Sigmoid colon (tissue), 4 donors: Measurements from ENCODE around the gene HRH4.

Source experiments
- EP300 ChIP-seq, 4 donors: sonication (generic); formaldehyde crosslinking; IDR thresholded peaks; one replicate each; pipeline ENCODE4 v1.6.1; 2017; ENCODE audit warnings: antibody characterized with exemption in 4 of 4
- POLR2AphosphoS5 ChIP-seq, 4 donors: sonication (generic); formaldehyde crosslinking; IDR thresholded peaks; one replicate each; pipeline ENCODE4 v1.6.1; 2017; ENCODE audit warnings: antibody characterized with exemption in 4 of 4

DNA sequence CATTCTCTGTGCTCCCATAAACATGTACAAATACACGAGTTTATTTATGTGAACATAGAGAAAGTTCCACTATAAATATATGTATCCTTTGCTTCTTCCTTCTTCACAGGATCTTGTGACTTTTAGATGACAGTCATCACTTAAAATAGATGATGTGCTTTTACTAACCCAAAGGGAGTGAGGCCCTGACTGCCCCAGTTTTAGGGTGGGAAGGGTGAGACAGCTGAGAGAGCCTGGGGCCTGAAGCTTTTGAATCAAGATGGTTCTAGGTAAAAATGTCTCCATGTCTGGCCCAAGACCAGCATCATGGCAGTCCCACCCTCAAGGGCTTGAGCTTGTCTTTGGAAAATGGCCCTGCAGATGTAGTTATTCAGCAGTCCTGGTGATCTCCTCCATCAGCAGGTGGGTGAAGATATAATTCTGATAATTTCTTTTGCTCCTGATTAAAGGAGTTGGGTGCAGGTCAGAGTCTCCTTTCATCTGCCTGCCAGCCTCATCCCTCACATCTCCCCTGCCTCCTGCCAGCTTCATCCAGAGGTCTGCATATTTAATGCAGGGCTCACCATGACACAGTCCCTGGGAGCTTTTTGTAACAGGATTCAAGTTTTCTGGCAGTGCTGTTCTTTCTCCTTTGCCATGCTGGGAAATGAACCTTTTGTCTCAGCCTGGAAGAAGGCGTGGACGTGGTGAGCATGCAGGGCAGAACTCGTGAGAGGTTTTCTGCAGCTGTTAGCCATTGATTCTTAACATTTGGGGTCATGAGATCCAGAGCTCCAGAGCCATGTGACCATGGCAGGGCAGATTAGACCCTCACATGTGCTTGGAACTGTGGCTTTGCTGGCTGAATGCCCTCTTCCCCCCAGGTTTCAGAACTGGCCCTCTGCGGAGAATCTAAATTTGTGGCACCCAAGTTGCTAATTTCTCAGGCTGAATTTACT is 2.7 kb downstream of the HRH4 start:
- TF ChIP-seq POLR2AphosphoS5 (IDR thresholded peaks at IDR 0.05) (no peak), EP300 (IDR thresholded peaks at IDR 0.05) (no peak)
